GM23338 (cell line): Measurements from ENCODE around the gene KCNQ5. TPM values are rescaled to one million over a fixed set of nuclear protein-coding genes. Genes with fewer than 3 reads are reported as not detected.
A peak's percentile ranks its signal among the peaks of the same experiment; 100 is the strongest.

Source experiments
- ATAC-seq: fragments of 200-7000 bp; cut with Tn5 transposase; 3 replicates; pipeline ENCODE4 v1.9.1; 2020
- DNase-seq: peaks from one replicate; pipeline ENCODE4 v3.0.0-alpha.2; 2015; ENCODE audit warnings: low spot score
- H2AFZ ChIP-seq: fragments of 200-600 bp; sonication (generic); 2 replicates; pipeline ENCODE4 v1.8.0; 2016; ENCODE audit warnings: antibody characterized with exemption, mild to moderate bottlenecking, moderate library complexity
- H3F3A ChIP-seq: fragments of 200-600 bp; sonication (generic); replicated peaks from 2 replicates; pipeline ENCODE4 v1.8.0; 2017; ENCODE audit warnings: antibody characterized with exemption, mixed run types, low read depth
- H3K27ac ChIP-seq: fragments of 200-600 bp; sonication (generic); 2 replicates; pipeline ENCODE4 v1.6.1; 2016; ENCODE audit warnings: low read depth
- H3K27me3 ChIP-seq: fragments of 200-600 bp; sonication (generic); 2 replicates; pipeline ENCODE4 v1.8.0; 2016; ENCODE audit warnings: mild to moderate bottlenecking, mixed run types, moderate library complexity; ENCODE audit not compliant: insufficient read depth
- H3K36me3 ChIP-seq: fragments of 200-600 bp; sonication (generic); 2 replicates; pipeline ENCODE4 v1.8.0; 2016; ENCODE audit warnings: mild to moderate bottlenecking; ENCODE audit not compliant: insufficient read depth
- H3K4me1 ChIP-seq: fragments of 200-600 bp; sonication (generic); 2 replicates; pipeline ENCODE4 v1.8.0; 2016; ENCODE audit warnings: mild to moderate bottlenecking, moderate library complexity; ENCODE audit not compliant: insufficient read depth
- H3K4me2 ChIP-seq: fragments of 200-600 bp; sonication (generic); 2 replicates; pipeline ENCODE4 v1.7.1; 2017; ENCODE audit warnings: mixed run types
- H3K4me3 ChIP-seq: fragments of 200-600 bp; sonication (generic); 2 replicates; pipeline ENCODE4 v1.6.1; 2016; ENCODE audit warnings: mixed run types
- H3K79me2 ChIP-seq: fragments of 200-600 bp; sonication (generic); replicated peaks from 2 replicates; pipeline ENCODE4 v1.8.0; 2017; ENCODE audit warnings: mild to moderate bottlenecking; ENCODE audit not compliant: insufficient read depth
- H3K9me2 ChIP-seq: fragments of 200-600 bp; sonication (generic); 2 replicates; pipeline ENCODE4 v1.8.0; 2017; ENCODE audit not compliant: insufficient read depth
- H4K20me1 ChIP-seq: fragments of 200-600 bp; sonication (generic); replicated peaks from 2 replicates; pipeline ENCODE4 v1.8.0; 2017; ENCODE audit warnings: mild to moderate bottlenecking; ENCODE audit not compliant: insufficient read depth
- H3K27ac Mint-ChIP-seq: 2 replicates; pipeline ENCODE4 v1.8.0; 2020; ENCODE audit warnings: inconsistent platforms, mild to moderate bottlenecking, moderate library complexity, mixed read lengths
- H3K27me3 Mint-ChIP-seq: 3 replicates; pipeline ENCODE4 v1.8.0; 2022; ENCODE audit warnings: low read depth, mild to moderate bottlenecking, moderate library complexity, mixed read lengths, inconsistent platforms; ENCODE audit not compliant: insufficient read depth, poor library complexity
- H3K36me3 Mint-ChIP-seq: 3 replicates; pipeline ENCODE4 v1.8.0; 2021; ENCODE audit warnings: low read depth, mild to moderate bottlenecking, inconsistent platforms, moderate library complexity, mixed read lengths
- H3K4me1 Mint-ChIP-seq: 3 replicates; pipeline ENCODE4 v1.8.0; 2020; ENCODE audit warnings: mild to moderate bottlenecking, inconsistent platforms, mixed read lengths
- H3K4me3 Mint-ChIP-seq: 3 replicates; pipeline ENCODE4 v1.8.0; 2021; ENCODE audit warnings: moderate library complexity, mild to moderate bottlenecking, inconsistent platforms, mixed read lengths
- H3K9me3 Mint-ChIP-seq: 3 replicates; pipeline ENCODE4 v1.8.0; 2020; ENCODE audit warnings: moderate library complexity, mild to moderate bottlenecking, inconsistent platforms, mixed read lengths
- EZH2 ChIP-seq: fragments of 200-600 bp; sonication (generic); IDR thresholded peaks from one replicate; pipeline ENCODE4 v1.8.0; 2017; ENCODE audit warnings: antibody characterized with exemption, mild to moderate bottlenecking, low read depth; ENCODE audit not compliant: unreplicated experiment
- EZH2phosphoT487 ChIP-seq: fragments of 200-600 bp; sonication (generic); IDR thresholded peaks from one replicate; pipeline ENCODE4 v1.8.1; 2018; ENCODE audit warnings: antibody characterized with exemption; ENCODE audit not compliant: unreplicated experiment
- NANOG ChIP-seq: IDR thresholded peaks from 2 replicates; pipeline ENCODE4 v1.6.1; 2016; ENCODE audit warnings: antibody characterized with exemption, borderline replicate concordance
- POLR2AphosphoS5 ChIP-seq: IDR thresholded peaks from 2 replicates; pipeline ENCODE4 v1.6.1; 2016; ENCODE audit warnings: antibody characterized with exemption, low read depth
- STAT1 ChIP-seq: IDR thresholded peaks from one replicate; pipeline ENCODE4 v1.6.1; 2016; ENCODE audit warnings: antibody characterized with exemption; ENCODE audit not compliant: unreplicated experiment
- ZNF114 ChIP-seq: fragments of 250-450 bp; sonication (Bioruptor Pico); IDR thresholded peaks from 2 replicates; pipeline ENCODE4 v1.5.0; 2020; ENCODE audit warnings: mild to moderate bottlenecking, moderate library complexity
- polyA plus RNA-seq: library from polyadenylated mRNA; unstranded; fragments of >200 nt; fragmentation: Nextera tagmentation; extraction: Ambion mirVana; gene quantifications from 2 replicates; pipeline ENCODE4 v1.2.1, GENCODE V29; 2016
- total RNA-seq: library from RNA; depleted of rRNA; stranded (reverse); fragments of >200 nt; shearing (Covaris generic); gene quantifications from 2 replicates; pipeline ENCODE4 v1.2.3, GENCODE V29; 2014
- TF ChIP-seq, protein P1 (sequence below): fragments of 250-450 bp; sonication (Bioruptor Pico); IDR thresholded peaks from 2 replicates; pipeline ENCODE4 v1.5.0; 2020; ENCODE audit warnings: mild to moderate bottlenecking, moderate library complexity
- TF ChIP-seq, protein P2 (sequence below): IDR thresholded peaks from 2 replicates; pipeline ENCODE4 v1.6.1; 2016; ENCODE audit warnings: antibody characterized with exemption

KCNQ5 gene
- total and polyA plus RNA-seq, 2 experiments from 2014 or later: 0.68 to 0.87 TPM

DNA sequence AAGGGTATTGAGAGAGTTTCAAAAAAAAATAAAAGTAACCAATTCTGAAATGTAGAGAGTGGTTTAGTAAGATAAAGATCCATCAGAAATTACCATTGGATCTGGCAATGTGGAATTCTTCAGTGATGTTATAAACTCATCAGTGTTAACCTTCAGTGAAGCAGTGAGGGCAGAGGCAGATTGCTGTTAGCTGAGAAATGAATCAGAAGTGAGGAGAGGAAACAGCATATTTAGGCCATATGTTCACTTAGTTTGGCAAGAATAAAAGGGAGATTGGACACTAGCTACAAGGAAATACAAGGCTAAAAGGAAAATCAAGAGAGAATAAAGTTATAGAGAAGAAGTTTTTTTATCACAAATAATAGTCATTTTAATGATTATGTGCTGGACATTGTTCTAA, 9.6 kb downstream of the KCNQ5 start (continued):
- TF ChIP-seq, protein P1, sequence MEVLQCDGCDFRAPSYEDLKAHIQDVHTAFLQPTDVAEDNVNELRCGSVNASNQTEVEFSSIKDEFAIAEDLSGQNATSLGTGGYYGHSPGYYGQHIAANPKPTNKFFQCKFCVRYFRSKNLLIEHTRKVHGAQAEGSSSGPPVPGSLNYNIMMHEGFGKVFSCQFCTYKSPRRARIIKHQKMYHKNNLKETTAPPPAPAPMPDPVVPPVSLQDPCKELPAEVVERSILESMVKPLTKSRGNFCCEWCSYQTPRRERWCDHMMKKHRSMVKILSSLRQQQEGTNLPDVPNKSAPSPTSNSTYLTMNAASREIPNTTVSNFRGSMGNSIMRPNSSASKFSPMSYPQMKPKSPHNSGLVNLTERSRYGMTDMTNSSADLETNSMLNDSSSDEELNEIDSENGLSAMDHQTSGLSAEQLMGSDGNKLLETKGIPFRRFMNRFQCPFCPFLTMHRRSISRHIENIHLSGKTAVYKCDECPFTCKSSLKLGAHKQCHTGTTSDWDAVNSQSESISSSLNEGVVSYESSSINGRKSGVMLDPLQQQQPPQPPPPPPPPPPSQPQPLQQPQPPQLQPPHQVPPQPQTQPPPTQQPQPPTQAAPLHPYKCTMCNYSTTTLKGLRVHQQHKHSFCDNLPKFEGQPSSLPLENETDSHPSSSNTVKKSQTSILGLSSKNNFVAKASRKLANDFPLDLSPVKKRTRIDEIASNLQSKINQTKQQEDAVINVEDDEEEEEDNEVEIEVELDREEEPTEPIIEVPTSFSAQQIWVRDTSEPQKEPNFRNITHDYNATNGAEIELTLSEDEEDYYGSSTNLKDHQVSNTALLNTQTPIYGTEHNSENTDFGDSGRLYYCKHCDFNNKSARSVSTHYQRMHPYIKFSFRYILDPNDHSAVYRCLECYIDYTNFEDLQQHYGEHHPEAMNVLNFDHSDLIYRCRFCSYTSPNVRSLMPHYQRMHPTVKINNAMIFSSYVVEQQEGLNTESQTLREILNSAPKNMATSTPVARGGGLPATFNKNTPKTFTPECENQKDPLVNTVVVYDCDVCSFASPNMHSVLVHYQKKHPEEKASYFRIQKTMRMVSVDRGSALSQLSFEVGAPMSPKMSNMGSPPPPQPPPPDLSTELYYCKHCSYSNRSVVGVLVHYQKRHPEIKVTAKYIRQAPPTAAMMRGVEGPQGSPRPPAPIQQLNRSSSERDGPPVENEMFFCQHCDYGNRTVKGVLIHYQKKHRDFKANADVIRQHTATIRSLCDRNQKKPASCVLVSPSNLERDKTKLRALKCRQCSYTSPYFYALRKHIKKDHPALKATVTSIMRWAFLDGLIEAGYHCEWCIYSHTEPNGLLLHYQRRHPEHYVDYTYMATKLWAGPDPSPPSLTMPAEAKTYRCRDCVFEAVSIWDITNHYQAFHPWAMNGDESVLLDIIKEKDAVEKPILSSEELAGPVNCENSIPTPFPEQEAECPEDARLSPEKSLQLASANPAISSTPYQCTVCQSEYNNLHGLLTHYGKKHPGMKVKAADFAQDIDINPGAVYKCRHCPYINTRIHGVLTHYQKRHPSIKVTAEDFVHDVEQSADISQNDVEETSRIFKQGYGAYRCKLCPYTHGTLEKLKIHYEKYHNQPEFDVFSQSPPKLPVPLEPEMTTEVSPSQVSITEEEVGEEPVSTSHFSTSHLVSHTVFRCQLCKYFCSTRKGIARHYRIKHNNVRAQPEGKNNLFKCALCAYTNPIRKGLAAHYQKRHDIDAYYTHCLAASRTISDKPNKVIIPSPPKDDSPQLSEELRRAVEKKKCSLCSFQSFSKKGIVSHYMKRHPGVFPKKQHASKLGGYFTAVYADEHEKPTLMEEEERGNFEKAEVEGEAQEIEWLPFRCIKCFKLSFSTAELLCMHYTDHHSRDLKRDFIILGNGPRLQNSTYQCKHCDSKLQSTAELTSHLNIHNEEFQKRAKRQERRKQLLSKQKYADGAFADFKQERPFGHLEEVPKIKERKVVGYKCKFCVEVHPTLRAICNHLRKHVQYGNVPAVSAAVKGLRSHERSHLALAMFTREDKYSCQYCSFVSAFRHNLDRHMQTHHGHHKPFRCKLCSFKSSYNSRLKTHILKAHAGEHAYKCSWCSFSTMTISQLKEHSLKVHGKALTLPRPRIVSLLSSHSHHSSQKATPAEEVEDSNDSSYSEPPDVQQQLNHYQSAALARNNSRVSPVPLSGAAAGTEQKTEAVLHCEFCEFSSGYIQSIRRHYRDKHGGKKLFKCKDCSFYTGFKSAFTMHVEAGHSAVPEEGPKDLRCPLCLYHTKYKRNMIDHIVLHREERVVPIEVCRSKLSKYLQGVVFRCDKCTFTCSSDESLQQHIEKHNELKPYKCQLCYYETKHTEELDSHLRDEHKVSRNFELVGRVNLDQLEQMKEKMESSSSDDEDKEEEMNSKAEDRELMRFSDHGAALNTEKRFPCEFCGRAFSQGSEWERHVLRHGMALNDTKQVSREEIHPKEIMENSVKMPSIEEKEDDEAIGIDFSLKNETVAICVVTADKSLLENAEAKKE: no peak
- TF ChIP-seq POLR2AphosphoS5: no peak
- no peak for TF ChIP-seq STAT1
- TF ChIP-seq ZNF114: no peak
- TF ChIP-seq NANOG: no peak
- TF ChIP-seq, protein P2, sequence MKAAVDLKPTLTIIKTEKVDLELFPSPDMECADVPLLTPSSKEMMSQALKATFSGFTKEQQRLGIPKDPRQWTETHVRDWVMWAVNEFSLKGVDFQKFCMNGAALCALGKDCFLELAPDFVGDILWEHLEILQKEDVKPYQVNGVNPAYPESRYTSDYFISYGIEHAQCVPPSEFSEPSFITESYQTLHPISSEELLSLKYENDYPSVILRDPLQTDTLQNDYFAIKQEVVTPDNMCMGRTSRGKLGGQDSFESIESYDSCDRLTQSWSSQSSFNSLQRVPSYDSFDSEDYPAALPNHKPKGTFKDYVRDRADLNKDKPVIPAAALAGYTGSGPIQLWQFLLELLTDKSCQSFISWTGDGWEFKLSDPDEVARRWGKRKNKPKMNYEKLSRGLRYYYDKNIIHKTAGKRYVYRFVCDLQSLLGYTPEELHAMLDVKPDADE: no peak
- no peak for TF ChIP-seq EZH2

DNA sequence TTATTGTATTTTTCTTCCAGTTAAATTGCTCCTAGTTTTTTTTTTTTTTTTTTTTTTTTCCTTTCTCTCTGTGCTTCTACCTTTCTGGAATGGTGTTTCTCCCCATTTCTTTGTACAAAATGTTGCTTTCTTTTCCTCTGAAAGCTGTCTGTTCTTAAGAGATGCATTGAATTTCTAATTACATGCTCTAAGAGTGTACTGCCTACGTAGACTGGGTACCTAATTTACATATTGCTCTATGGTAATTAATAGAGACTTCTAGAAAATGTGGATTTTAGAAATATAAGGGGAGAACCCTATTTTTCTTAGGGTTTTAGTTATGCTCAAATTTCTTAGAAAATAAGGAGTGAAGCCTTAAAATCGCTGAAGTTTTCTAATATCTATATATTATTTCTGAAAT, 13.8 kb downstream of the KCNQ5 start:
- no peaks in the 10 kb centered on the region for H4K20me1 ChIP-seq
- H3K36me3 ChIP-seq: no peaks in the 10 kb centered on the region
- no peaks in the 10 kb centered on the region for H3F3A ChIP-seq
- no peaks in the 10 kb centered on the region for H3K9me2 ChIP-seq
- no peaks in the 10 kb centered on the region for H3K27me3 Mint-ChIP-seq
- H3K4me3 Mint-ChIP-seq: no peak overlapping the region
- H3K36me3 Mint-ChIP-seq: no peaks in the 10 kb centered on the region
- no peaks in the 10 kb centered on the region for H3K4me1 ChIP-seq
- no peak overlapping the region for H2AFZ ChIP-seq
- no peaks in the 10 kb centered on the region for H3K79me2 ChIP-seq
- no peak overlapping the region for H3K4me2 ChIP-seq
- H3K27ac ChIP-seq: no peak overlapping the region
- H3K27me3 ChIP-seq: no peaks in the 10 kb centered on the region
- 0 out of 2 replicates have a peak overlapping the region, but pooled peaks have one; percentile 30 for H3K27ac Mint-ChIP-seq
- no peak overlapping the region for H3K4me3 ChIP-seq
- H3K4me1 Mint-ChIP-seq: peaks cover 3% of the 10 kb centered on the region; the same call in 2 of the 3 replicates
- DNase-seq (no peak), ATAC-seq (no peak)
- no peaks in the 10 kb centered on the region for H3K9me3 Mint-ChIP-seq
- TF ChIP-seq, protein P1: no peak
- TF ChIP-seq EZH2phosphoT487: no peak
